ENCODE results near the gene HRK.

HRK gene

DNA sequence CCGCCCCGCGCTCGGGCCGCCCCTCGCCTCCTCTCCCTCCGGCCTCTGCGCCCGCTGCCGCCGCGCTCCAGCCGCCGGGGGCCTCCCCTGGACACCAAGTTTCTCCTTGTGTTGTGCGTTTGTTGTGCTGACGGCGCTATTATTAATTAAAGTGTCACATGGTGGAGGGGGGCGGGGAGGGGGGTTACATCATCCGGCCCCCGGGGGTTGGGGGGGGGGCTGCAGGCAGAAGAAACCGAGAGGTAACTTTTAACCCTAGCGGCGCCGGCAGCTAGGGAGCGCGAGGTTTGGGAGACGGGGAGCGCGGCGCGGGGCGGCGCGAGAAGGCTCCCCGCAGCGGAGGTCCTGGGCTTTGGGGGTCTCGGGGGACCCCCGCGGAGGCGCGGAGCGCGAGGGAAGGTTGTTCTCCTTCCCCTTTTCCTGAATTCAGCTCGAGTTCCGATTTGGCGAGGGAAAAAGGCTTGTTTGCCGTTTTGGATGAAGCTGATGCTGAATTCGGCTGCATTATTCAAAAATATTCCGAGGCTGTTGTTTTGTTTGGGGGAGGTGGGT is at the start of gene HRK:
Gene HRK (minus strand): TSS at position 117 of the 552 bp plus-strand sequence. CDS start 134 bp downstream, outside the sequence.
- DNase-seq (ENCODE audit: low read depth, low spot score), result no peak

DNA sequence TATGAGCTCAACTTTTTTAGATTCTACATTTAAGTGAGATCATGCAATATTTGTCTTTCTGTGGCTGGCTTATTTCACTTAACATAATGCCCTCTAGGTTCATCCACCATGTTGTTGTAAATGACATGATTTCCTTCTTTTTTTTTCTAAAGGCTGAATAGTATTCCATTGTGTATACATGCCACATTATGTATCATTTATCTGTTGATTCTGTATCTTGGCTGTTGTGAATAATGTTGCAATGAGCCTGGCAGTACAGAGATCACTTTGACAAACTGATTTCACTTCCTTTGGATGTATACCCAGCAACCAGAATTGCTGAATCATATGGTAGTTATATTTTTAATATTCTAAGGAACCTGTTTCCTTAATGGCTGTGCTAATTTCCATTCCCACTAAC is 48.6 kb upstream of the HRK start:
- no peak for DNase-seq (ENCODE audit: low read depth, low spot score)

GRCh38 chr12:116928504-116928903 is 47.3 kb upstream of the HRK start:
- DNase-seq (ENCODE audit: low read depth, low spot score), result no peak

GRCh38 chr12:116927244-116927940 is 46.2 kb upstream of the HRK start:
- DNase-seq (ENCODE audit: low read depth, low spot score), result no peak

GRCh38 chr12:116926283-116927243 is 45.3 kb upstream of the HRK start:
- no peak for DNase-seq (ENCODE audit: low read depth, low spot score)

- DNase-seq (ENCODE audit: low read depth, low spot score), result no peak
Observed at GRCh38 chr12:116924558-116925453, 43.6 kb upstream of the HRK start.

DNA sequence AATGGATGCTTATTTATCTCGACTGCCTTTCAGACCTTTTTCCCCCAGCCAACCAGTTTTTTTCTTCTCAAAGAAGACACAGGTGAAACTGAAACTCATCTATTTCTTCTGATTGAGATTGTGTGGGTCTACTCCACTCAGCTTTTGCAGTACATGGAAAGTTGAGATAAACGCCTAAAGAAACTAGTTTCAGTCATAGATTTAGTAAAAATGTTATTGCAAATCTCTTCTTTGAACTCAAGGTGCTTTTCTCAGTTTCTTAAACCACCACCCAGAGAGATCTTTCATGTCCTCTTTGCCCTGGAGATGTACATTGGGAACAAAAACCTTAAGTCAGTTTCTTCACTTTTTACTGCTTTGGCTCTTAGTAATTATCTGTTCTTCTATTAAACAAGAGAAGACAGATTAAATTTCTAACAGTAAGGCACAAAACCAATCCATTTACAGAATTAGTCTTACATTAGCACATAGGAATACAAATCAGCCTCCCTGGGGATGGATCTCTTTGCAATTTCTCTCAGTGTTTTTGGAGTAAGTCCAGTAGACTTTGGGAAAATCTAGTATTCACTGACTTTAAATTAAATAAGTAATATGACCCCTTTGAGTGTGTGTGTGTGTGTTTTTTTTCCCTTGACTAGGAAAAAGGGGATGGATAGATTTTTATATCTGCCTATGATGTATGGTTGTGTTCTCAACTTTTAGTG is 41.1 kb upstream of the HRK start:
- no peak for DNase-seq (ENCODE audit: low read depth, low spot score)

GRCh38 chr12:116920939-116921338 is 39.7 kb upstream of the HRK start:
- DNase-seq (ENCODE audit: low read depth, low spot score), result no peak

- no peak for DNase-seq (ENCODE audit: low read depth, low spot score)
Observed at GRCh38 chr12:116919706-116920485, 38.7 kb upstream of the HRK start.

DNA sequence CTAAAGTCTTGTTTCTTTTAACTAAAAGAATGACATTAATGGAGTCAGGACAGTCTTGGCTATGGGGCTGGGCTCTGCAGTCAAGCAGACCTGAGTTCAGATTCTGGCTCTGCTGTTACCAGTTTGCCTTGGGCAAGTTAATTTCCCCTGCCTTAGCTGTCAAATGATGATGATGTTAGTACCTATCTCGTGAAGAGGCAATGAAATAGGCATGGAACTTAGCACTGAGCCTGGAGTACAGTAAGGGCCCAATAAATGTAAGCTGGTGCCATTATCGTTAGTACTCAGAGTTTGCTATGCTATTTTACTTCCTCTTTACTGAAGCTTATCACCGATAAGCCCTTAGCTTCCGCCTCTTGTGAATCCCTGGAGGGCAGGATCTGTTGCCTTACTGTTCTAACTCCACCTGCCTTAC is 38.0 kb upstream of the HRK start:
- DNase-seq (ENCODE audit: low read depth, low spot score), result no peak

GRCh38 chr12:116918464-116918863 is 37.2 kb upstream of the HRK start:
- DNase-seq (ENCODE audit: low read depth, low spot score), result no peak

DNA sequence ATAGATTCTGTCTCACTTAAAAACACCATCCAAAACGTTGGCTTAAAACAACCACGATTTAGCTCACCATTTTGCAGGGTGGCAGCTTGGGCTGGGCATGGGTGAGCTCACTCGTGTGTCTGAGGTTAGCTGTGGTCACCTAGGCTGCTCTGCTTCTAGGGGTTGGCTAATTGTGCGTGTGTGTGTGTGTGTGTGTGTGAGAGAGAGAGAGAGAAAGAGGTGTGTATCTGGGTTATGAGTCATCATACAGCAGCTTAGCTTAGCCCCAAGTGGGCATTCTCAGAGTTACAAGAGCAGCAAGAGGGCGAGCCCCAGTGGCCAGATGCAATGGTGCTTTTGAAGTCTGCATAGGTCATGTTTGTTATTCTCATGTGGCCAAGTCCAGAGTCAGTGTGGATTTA is 35.5 kb upstream of the HRK start:
- DNase-seq (ENCODE audit: low read depth, low spot score), result no peak

GRCh38 chr12:116916122-116916521 is 34.9 kb upstream of the HRK start:
- no peak for DNase-seq (ENCODE audit: low read depth, low spot score)

DNA sequence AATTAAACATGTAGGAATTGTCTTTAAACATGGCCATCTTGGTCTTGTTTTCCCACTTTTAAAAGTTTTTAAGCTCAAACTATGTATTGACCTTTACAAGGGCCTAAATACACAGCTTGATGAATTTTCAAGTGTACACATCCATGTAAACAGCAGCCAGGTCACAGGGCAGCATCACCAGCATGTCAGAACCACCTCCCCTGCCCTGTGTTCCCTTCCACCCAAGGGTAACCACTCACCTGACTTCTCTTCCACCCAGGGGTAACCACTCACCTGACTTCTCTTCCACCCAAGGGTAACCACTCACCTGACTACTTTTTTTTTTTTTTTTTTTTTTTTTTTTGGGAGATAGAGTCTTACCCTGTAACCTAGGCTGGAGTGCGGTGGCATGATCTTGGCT is 34.1 kb upstream of the HRK start:
- DNase-seq (ENCODE audit: low read depth, low spot score), result no peak

GRCh38 chr12:116910645-116911451 is 29.6 kb upstream of the HRK start, which contains the start of gene FBXW8:
TSS of gene FBXW8 (plus strand) at chr12:116910950. CDS start at chr12:116911038, 88 bp downstream.
- no peak for DNase-seq (ENCODE audit: low read depth, low spot score)

DNA sequence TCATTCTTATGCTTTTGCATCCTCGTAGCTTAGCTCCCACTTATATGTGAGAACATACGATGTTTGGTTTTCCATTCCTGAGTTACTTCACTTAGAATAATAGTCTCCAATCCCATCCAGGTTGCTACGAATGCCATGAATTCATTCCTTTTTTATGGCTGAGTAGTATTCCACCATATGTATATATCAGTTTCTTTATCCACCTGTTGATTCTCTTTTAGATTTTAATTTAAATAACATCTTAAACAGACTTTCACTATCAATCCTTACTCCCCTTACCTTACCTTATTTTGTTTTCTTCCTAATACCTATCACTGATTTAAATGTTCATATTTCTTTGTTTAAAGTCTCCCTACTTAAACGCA is 29.0 kb upstream of the HRK start:
- no peak for DNase-seq (ENCODE audit: low read depth, low spot score)

- no peak for DNase-seq (ENCODE audit: low read depth, low spot score)
Observed at GRCh38 chr12:116906285-116906684, 25.0 kb upstream of the HRK start.

- DNase-seq (ENCODE audit: low read depth, low spot score), result no peak
Observed at GRCh38 chr12:116903818-116904217, 22.6 kb upstream of the HRK start.

GRCh38 chr12:116901612-116902011 is 20.4 kb upstream of the HRK start:
- no peak for DNase-seq (ENCODE audit: low read depth, low spot score)
